Measurements from ENCODE around the gene CNTROB. TPM values are rescaled to one million over a fixed set of nuclear protein-coding genes. Genes with fewer than 3 reads are reported as not detected.

The CNTROB gene
- total RNA-seq, 1 experiment from 2014 or later, result 24.2 TPM

- Histone ChIP-seq H3K4me1 (no peaks in the 10 kb centered on the region), H3K9me3 (no peaks in the 10 kb centered on the region), H3K27me3 (replicated peaks; ENCODE audit: control insufficient read depth, insufficient read depth, low read length) (no peaks in the 10 kb centered on the region), H3K4me3 (ENCODE audit: low read depth, low read length) (no peak overlapping the region), H3K36me3 (ENCODE audit: control insufficient read depth, insufficient read depth, low read length) (no peaks in the 10 kb centered on the region)
- intact Hi-C loops (cut with micrococcal nuclease; ENCODE audit: unreplicated experiment), result loop anchor here (5.0 kb wide), 1 partner anchor 62 kb away; the partner anchor contains the start of genes CNTROB and TRAPPC1
- ChIA-PET POLR2A (no interaction called here), CTCF (interaction anchor here (1.7 kb wide), 1 partner anchor 66 kb away, joined by 4 read pairs; no protein-coding TSS in a partner anchor)
- H3K36me3 Mint-ChIP-seq (ENCODE audit: insufficient read depth, unreplicated experiment), result no peaks in the 10 kb centered on the region
- no peaks in the 10 kb centered on the region for H3K4me1 Mint-ChIP-seq (ENCODE audit: low read depth, unreplicated experiment)
- no peak for TF ChIP-seq CTCF (IDR thresholded peaks at IDR 0.05; ENCODE audit: insufficient read depth in 1 of 2, low read depth in 1 of 2, low read length in 1 of 2, severe bottlenecking in 1 of 2, unreplicated experiment in 1 of 2)
- no peak for DNase-seq
- H3K4me3 Mint-ChIP-seq (ENCODE audit: unreplicated experiment), result no peak overlapping the region
- H3K27ac Mint-ChIP-seq (ENCODE audit: unreplicated experiment), result no peak overlapping the region
- BruUV-seq (replicated peaks), result no TSS peak
- no peaks in the 10 kb centered on the region for H3K27me3 Mint-ChIP-seq (ENCODE audit: insufficient read depth, unreplicated experiment)
- H3K9me3 Mint-ChIP-seq (ENCODE audit: unreplicated experiment), result no peaks in the 10 kb centered on the region
These were observed 62.1 kb downstream of the CNTROB start for GRCh38 chr17:7993972-7994589.

GRCh38 chr17:7995724-7996123, 63.7 kb downstream of the CNTROB start:
- no TSS peak for BruUV-seq (replicated peaks)
- ChIA-PET CTCF (interaction anchor here (0.6 kb wide), 1 partner anchor 152 kb away, joined by 5 read pairs; no protein-coding TSS in a partner anchor), POLR2A (no interaction called here)
- H3K9me3 ChIP-seq, result no peaks in the 10 kb centered on the region
- H3K27ac Mint-ChIP-seq (ENCODE audit: unreplicated experiment), result no peak overlapping the region
- no peak for TF ChIP-seq CTCF (IDR thresholded peaks at IDR 0.05; ENCODE audit: insufficient read depth in 1 of 2, low read depth in 1 of 2, low read length in 1 of 2, severe bottlenecking in 1 of 2, unreplicated experiment in 1 of 2)
- H3K9me3 Mint-ChIP-seq (ENCODE audit: unreplicated experiment), result no peaks in the 10 kb centered on the region
- H3K36me3 Mint-ChIP-seq (ENCODE audit: insufficient read depth, unreplicated experiment), result no peaks in the 10 kb centered on the region
- H3K4me3 Mint-ChIP-seq (ENCODE audit: unreplicated experiment), result no peak overlapping the region
- H3K4me3 ChIP-seq (ENCODE audit: low read depth, low read length), result no peak overlapping the region
- H3K4me1 Mint-ChIP-seq (ENCODE audit: low read depth, unreplicated experiment), result no peaks in the 10 kb centered on the region
- H3K4me1 ChIP-seq, result no peaks in the 10 kb centered on the region
- H3K36me3 ChIP-seq (ENCODE audit: control insufficient read depth, insufficient read depth, low read length), result no peaks in the 10 kb centered on the region
- H3K27me3 Mint-ChIP-seq (ENCODE audit: insufficient read depth, unreplicated experiment), result no peaks in the 10 kb centered on the region
- no peaks in the 10 kb centered on the region for H3K27me3 ChIP-seq (replicated peaks; ENCODE audit: control insufficient read depth, insufficient read depth, low read length)
- DNase-seq, result no peak
- intact Hi-C loops (cut with micrococcal nuclease; ENCODE audit: unreplicated experiment), result no loop called here

GRCh38 chr17:7997186-7997585, 65.2 kb downstream of the CNTROB start:
- no peak overlapping the region for H3K27ac Mint-ChIP-seq (ENCODE audit: unreplicated experiment)
- H3K4me1 ChIP-seq, result no peaks in the 10 kb centered on the region
- no peaks in the 10 kb centered on the region for H3K9me3 ChIP-seq
- BruUV-seq (replicated peaks), result no TSS peak
- CTCF ChIA-PET, result interaction anchor here (0.9 to 1.2 kb wide), 2 partner anchors 44 to 253 kb away, joined by 3 to 4 read pairs; no protein-coding TSS in a partner anchor
- intact Hi-C loops (cut with micrococcal nuclease; ENCODE audit: unreplicated experiment), result no loop called here
- no peak overlapping the region for H3K4me3 Mint-ChIP-seq (ENCODE audit: unreplicated experiment)
- POLR2A ChIA-PET, result no interaction called here
- no peaks in the 10 kb centered on the region for H3K9me3 Mint-ChIP-seq (ENCODE audit: unreplicated experiment)
- no peaks in the 10 kb centered on the region for H3K36me3 ChIP-seq (ENCODE audit: control insufficient read depth, insufficient read depth, low read length)
- TF ChIP-seq CTCF (IDR thresholded peaks at IDR 0.05; ENCODE audit: insufficient read depth in 1 of 2, low read depth in 1 of 2, low read length in 1 of 2, severe bottlenecking in 1 of 2, unreplicated experiment in 1 of 2), result peak in 1 of 2 experiments; percentile 28
- DNase-seq, result peak in 1 of 2 experiments; percentile 24
- H3K27me3 Mint-ChIP-seq (ENCODE audit: insufficient read depth, unreplicated experiment), result peaks cover 3% of the 10 kb centered on the region
- H3K4me1 Mint-ChIP-seq (ENCODE audit: low read depth, unreplicated experiment), result no peaks in the 10 kb centered on the region
- no peak overlapping the region for H3K4me3 ChIP-seq (ENCODE audit: low read depth, low read length)
- no peaks in the 10 kb centered on the region for H3K27me3 ChIP-seq (replicated peaks; ENCODE audit: control insufficient read depth, insufficient read depth, low read length)
- no peaks in the 10 kb centered on the region for H3K36me3 Mint-ChIP-seq (ENCODE audit: insufficient read depth, unreplicated experiment)

Other genes starting within 250 kb of the CNTROB start
- gene TP53, start 244.7 kb upstream of the CNTROB start, total RNA-seq (2022), result 9.2 and 11.1 TPM in 2 replicates
- 13.6 and 15.2 TPM in 2 replicates for gene WRAP53, start 243.7 kb upstream of the CNTROB start, total RNA-seq (2022)
- gene EFNB3, start 227.0 kb upstream of the CNTROB start, total RNA-seq (2022), result 4.1 and 5.1 TPM in 2 replicates
- gene DNAH2, start 214.5 kb upstream of the CNTROB start, total RNA-seq (2022), result 1.9 and 2.8 TPM in 2 replicates
- gene KDM6B, start 98.0 kb upstream of the CNTROB start, total RNA-seq (2022), result 27.4 and 27.9 TPM in 2 replicates
- 2.5 and 3.2 TPM in 2 replicates for gene TMEM88, start 77.1 kb upstream of the CNTROB start, total RNA-seq (2022)
- gene NAA38, start 74.6 kb upstream of the CNTROB start, total RNA-seq (2022), result 20.9 and 27.4 TPM in 2 replicates
- 6.1 and 7.3 TPM in 2 replicates for gene CYB5D1, start 74.2 kb upstream of the CNTROB start, total RNA-seq (2022)
- gene CHD3, start 43.4 kb upstream of the CNTROB start, total RNA-seq (2022), result 27.9 and 34.7 TPM in 2 replicates
- 4.0 and 5.0 TPM in 2 replicates for gene RNF227, start 15.9 kb upstream of the CNTROB start, total RNA-seq (2022)
- gene KCNAB3, start 2.4 kb upstream of the CNTROB start, total RNA-seq (2022), result 1.2 and 2.0 TPM in 2 replicates
- gene TRAPPC1, start 260 bp upstream of the CNTROB start, total RNA-seq (2022), result 75.5 and 96.2 TPM in 2 replicates
- 0.74 and 1.7 TPM in 2 replicates for gene GUCY2D, start 70.4 kb downstream of the CNTROB start, total RNA-seq (2022)
- not detected in 2 replicates for gene ALOX15B, start 106.9 kb downstream of the CNTROB start, total RNA-seq (2022)
- gene ALOX12B, start 155.5 kb downstream of the CNTROB start, total RNA-seq (2022), result 0.34 and 0.39 TPM in 2 replicates
- not detected in 2 replicates for gene ALOXE3, start 186.3 kb downstream of the CNTROB start, total RNA-seq (2022)
- gene HES7, start 191.9 kb downstream of the CNTROB start, total RNA-seq (2022), result not detected in 2 replicates
- gene PER1, start 220.2 kb downstream of the CNTROB start, total RNA-seq (2022), result 10.6 and 10.8 TPM in 2 replicates
- 10.5 and 12.2 TPM in 2 replicates for gene VAMP2, start 230.7 kb downstream of the CNTROB start, total RNA-seq (2022)
- gene TMEM107, start 244.2 kb downstream of the CNTROB start, total RNA-seq (2022), result 5.4 TPM in 2 replicates